Activated CD8-positive, alpha-beta T cell treated with anti-CD3 and anti-CD28 coated beads, Interleukin-2, amount 10 ng/mL, durations not matched to agents 7 days and 5 days (primary cell): Measurements from ENCODE around the gene MAPKAP1. TPM values are rescaled to one million over a fixed set of nuclear protein-coding genes. Genes with fewer than 3 reads are reported as not detected.
A peak's percentile ranks its signal among the peaks of the same experiment; 100 is the strongest.

ENCODE experiments used
- ATAC-seq: fragments of 150-1000 bp; cut with Tn5 transposase; one replicate; pipeline ENCODE4 v1.10.0; 2021; ENCODE audit warnings: moderate library complexity
- CTCF ChIA-PET: fragments of 350-600 bp; sonication (Branson Sonifier 250); formaldehyde crosslinking; loops from one replicate; lab custom pipeline; 2021; ENCODE audit warnings: antibody characterized with exemption; lab: Charles Lee
- POLR2A ChIA-PET: fragments of 350-600 bp; sonication (Branson Sonifier 250); formaldehyde crosslinking; loops from one replicate; lab custom pipeline; 2021; ENCODE audit warnings: antibody characterized with exemption; lab: Charles Lee
- DNase-seq: peaks from one replicate; pipeline ENCODE4 v3.0.0-alpha.2; 2020
- H3K27ac Mint-ChIP-seq: one replicate; pipeline ENCODE4 v1.8.0; 2021; ENCODE audit warnings: mild to moderate bottlenecking, mixed read lengths
- H3K27me3 Mint-ChIP-seq: one replicate; pipeline ENCODE4 v1.8.0; 2021; ENCODE audit warnings: low read depth, mixed read lengths
- H3K36me3 Mint-ChIP-seq: one replicate; pipeline ENCODE4 v1.8.0; 2021; ENCODE audit warnings: low read depth, mixed read lengths
- H3K4me1 Mint-ChIP-seq: one replicate; pipeline ENCODE4 v1.8.0; 2021; ENCODE audit warnings: low read depth, mixed read lengths
- H3K4me3 Mint-ChIP-seq: one replicate; pipeline ENCODE4 v1.8.0; 2021; ENCODE audit warnings: mild to moderate bottlenecking, mixed read lengths
- H3K9me3 Mint-ChIP-seq: one replicate; pipeline ENCODE4 v1.8.0; 2022; ENCODE audit warnings: mixed read lengths; ENCODE audit not compliant: insufficient read depth
- total RNA-seq, 2 experiments: library from RNA; stranded (reverse); gene quantifications; one replicate each; pipeline ENCODE4 v1.2.3, GENCODE V29; 2021

Gene MAPKAP1
- total RNA-seq, 2 experiments from 2014 or later: 60.4 to 63.9 TPM

GRCh38 chr9:125635888-125636287, 71.1 kb downstream of the MAPKAP1 start:
- Mint-ChIP-seq H3K27ac (no peak overlapping the region), H3K36me3 (peaks cover 2% of the 10 kb centered on the region), H3K4me1 (peaks cover 54% of the 10 kb centered on the region), H3K9me3 (no peaks in the 10 kb centered on the region), H3K4me3 (no peak overlapping the region), H3K27me3 (no peaks in the 10 kb centered on the region)
- no peak for ATAC-seq
- ChIA-PET POLR2A (interaction anchor here (0.5 kb wide), 1 partner anchor 240 kb away, joined by 3 read pairs; no protein-coding TSS in a partner anchor), CTCF (no interaction called here)
- DNase-seq: no peak

- H3K4me3 Mint-ChIP-seq: no peak overlapping the region
- H3K27ac Mint-ChIP-seq: no peak overlapping the region
- H3K27me3 Mint-ChIP-seq: no peaks in the 10 kb centered on the region
- no peak for ATAC-seq
- peaks cover 56% of the 10 kb centered on the region for H3K4me1 Mint-ChIP-seq
- no peak for DNase-seq
- ChIA-PET POLR2A (no interaction called here), CTCF (interaction anchor here (1.1 to 1.8 kb wide), 3 partner anchors 13 to 226 kb away, joined by 4 to 5 read pairs (median 5); no protein-coding TSS in a partner anchor)
- peaks cover 2% of the 10 kb centered on the region for H3K36me3 Mint-ChIP-seq
- H3K9me3 Mint-ChIP-seq: no peaks in the 10 kb centered on the region
These were observed 72.8 kb downstream of the MAPKAP1 start for GRCh38 chr9:125634040-125634717.

- Mint-ChIP-seq H3K4me3 (no peak overlapping the region), H3K27me3 (no peaks in the 10 kb centered on the region), H3K27ac (no peak overlapping the region), H3K9me3 (no peaks in the 10 kb centered on the region), H3K36me3 (peaks cover 2% of the 10 kb centered on the region), H3K4me1 (peaks cover 56% of the 10 kb centered on the region)
- ChIA-PET POLR2A (interaction anchor here (0.9 kb wide), 1 partner anchor 74 kb away, joined by 4 read pairs; the partner anchor contains the start of gene MAPKAP1), CTCF (interaction anchor here (0.8 to 2.0 kb wide), 7 partner anchors 15 to 225 kb away, joined by 3 to 10 read pairs (median 4); no protein-coding TSS in a partner anchor)
- ATAC-seq: no peak
- DNase-seq: no peak
These were observed 73.8 kb downstream of the MAPKAP1 start for GRCh38 chr9:125633116-125633745.

- Mint-ChIP-seq H3K27ac (peak overlapping the region; percentile 39), H3K27me3 (no peaks in the 10 kb centered on the region), H3K4me1 (peaks cover 56% of the 10 kb centered on the region), H3K9me3 (no peaks in the 10 kb centered on the region), H3K4me3 (no peak overlapping the region), H3K36me3 (peaks cover 2% of the 10 kb centered on the region)
- ChIA-PET POLR2A (interaction anchor here (0.9 kb wide), 1 partner anchor 74 kb away, joined by 4 read pairs; the partner anchor contains the start of gene MAPKAP1), CTCF (interaction anchor here (0.7 to 2.0 kb wide), 8 partner anchors 15 to 225 kb away, joined by 3 to 10 read pairs (median 4); no protein-coding TSS in a partner anchor)
- peak; percentile 79 for ATAC-seq
- peak; percentile 49 for DNase-seq
These were observed 74.5 kb downstream of the MAPKAP1 start for GRCh38 chr9:125632321-125633115.

GRCh38 chr9:125631391-125632085, 75.5 kb downstream of the MAPKAP1 start:
- Mint-ChIP-seq H3K4me3 (no peak overlapping the region), H3K4me1 (peaks cover 52% of the 10 kb centered on the region), H3K9me3 (no peaks in the 10 kb centered on the region), H3K27me3 (no peaks in the 10 kb centered on the region), H3K36me3 (peaks cover under 1% of the 10 kb centered on the region), H3K27ac (peak overlapping the region; percentile 37)
- CTCF ChIA-PET: interaction anchor here (0.7 to 2.0 kb wide), 3 partner anchors 15 to 224 kb away, joined by 3 to 10 read pairs (median 4); no protein-coding TSS in a partner anchor
- peak; percentile 46 for ATAC-seq
- peak; percentile 48 for DNase-seq
- POLR2A ChIA-PET: interaction anchor here (0.6 kb wide), 1 partner anchor 116 kb away, joined by 3 read pairs; no protein-coding TSS in a partner anchor

- H3K27ac Mint-ChIP-seq: no peak overlapping the region
These were observed 76.6 kb downstream of the MAPKAP1 start for GRCh38 chr9:125630436-125630835.

GRCh38 chr9:125629446-125629845, 77.6 kb downstream of the MAPKAP1 start:
- no peaks in the 10 kb centered on the region for H3K9me3 Mint-ChIP-seq
- H3K27ac Mint-ChIP-seq: no peak overlapping the region
- ChIA-PET POLR2A (no interaction called here), CTCF (interaction anchor here (0.9 kb wide), 1 partner anchor 71 kb away, joined by 4 read pairs; no protein-coding TSS in a partner anchor)
- H3K4me1 Mint-ChIP-seq: peaks cover 32% of the 10 kb centered on the region
- ATAC-seq (no peak), DNase-seq (no peak)
- H3K27me3 Mint-ChIP-seq: no peaks in the 10 kb centered on the region
- H3K4me3 Mint-ChIP-seq: no peak overlapping the region
- H3K36me3 Mint-ChIP-seq: peaks cover 1% of the 10 kb centered on the region

More at GRCh38 chr9:125630436-125630835, 76.6 kb downstream of the MAPKAP1 start:
- no peaks in the 10 kb centered on the region for H3K27me3 Mint-ChIP-seq
- DNase-seq (no peak), ATAC-seq (no peak)
- CTCF ChIA-PET: interaction anchor here (0.6 to 1.3 kb wide), 6 partner anchors 14 to 223 kb away, joined by 3 to 6 read pairs (median 4); no protein-coding TSS in a partner anchor
- H3K4me3 Mint-ChIP-seq: no peak overlapping the region
- no peaks in the 10 kb centered on the region for H3K9me3 Mint-ChIP-seq
- H3K4me1 Mint-ChIP-seq: peaks cover 42% of the 10 kb centered on the region
- peaks cover 1% of the 10 kb centered on the region for H3K36me3 Mint-ChIP-seq
- POLR2A ChIA-PET: no interaction called here

GRCh38 chr9:125626187-125626586, 80.8 kb downstream of the MAPKAP1 start:
- Mint-ChIP-seq H3K4me1 (peaks cover 5% of the 10 kb centered on the region), H3K27ac (no peak overlapping the region), H3K9me3 (no peaks in the 10 kb centered on the region), H3K36me3 (peaks cover 3% of the 10 kb centered on the region), H3K4me3 (no peak overlapping the region), H3K27me3 (no peaks in the 10 kb centered on the region)
- DNase-seq (no peak), ATAC-seq (no peak)
- POLR2A ChIA-PET: no interaction called here
- CTCF ChIA-PET: interaction anchor here (1.0 kb wide), 1 partner anchor 218 kb away, joined by 3 read pairs; no protein-coding TSS in a partner anchor

- Mint-ChIP-seq H3K9me3 (no peaks in the 10 kb centered on the region), H3K4me3 (no peak overlapping the region), H3K36me3 (peaks cover 3% of the 10 kb centered on the region), H3K27ac (no peak overlapping the region), H3K27me3 (no peaks in the 10 kb centered on the region), H3K4me1 (no peaks in the 10 kb centered on the region)
- DNase-seq: no peak
- CTCF ChIA-PET: no interaction called here
- no peak for ATAC-seq
- POLR2A ChIA-PET: no interaction called here
These were observed 85.8 kb downstream of the MAPKAP1 start for GRCh38 chr9:125621170-125621569.

GRCh38 chr9:125620216-125620615, 86.8 kb downstream of the MAPKAP1 start:
- CTCF ChIA-PET: no interaction called here
- DNase-seq: no peak
- H3K36me3 Mint-ChIP-seq: peaks cover 2% of the 10 kb centered on the region

GRCh38 chr9:125617087-125617486, 89.9 kb downstream of the MAPKAP1 start:
- Mint-ChIP-seq H3K9me3 (no peaks in the 10 kb centered on the region), H3K36me3 (peaks cover 5% of the 10 kb centered on the region), H3K27ac (no peak overlapping the region), H3K27me3 (no peaks in the 10 kb centered on the region), H3K4me3 (no peak overlapping the region), H3K4me1 (no peaks in the 10 kb centered on the region)
- ChIA-PET CTCF (no interaction called here), POLR2A (no interaction called here)
- no peak for ATAC-seq
- DNase-seq: no peak

More at GRCh38 chr9:125620216-125620615, 86.8 kb downstream of the MAPKAP1 start:
- POLR2A ChIA-PET: no interaction called here
- ATAC-seq: no peak
- no peak overlapping the region for H3K27ac Mint-ChIP-seq
- H3K4me1 Mint-ChIP-seq: no peaks in the 10 kb centered on the region
- H3K9me3 Mint-ChIP-seq: no peaks in the 10 kb centered on the region
- H3K4me3 Mint-ChIP-seq: no peak overlapping the region
- no peaks in the 10 kb centered on the region for H3K27me3 Mint-ChIP-seq
